ENCODE results near the gene NPHP4.

Gene NPHP4

GRCh38 chr1:5971471-5972197, 20.6 kb downstream of the NPHP4 start:
- no peak for DNase-seq (ENCODE audit: low read depth)

GRCh38 chr1:5970610-5971273, 21.5 kb downstream of the NPHP4 start:
- DNase-seq (ENCODE audit: low read depth) = no peak

GRCh38 chr1:5969168-5969567, 23.1 kb downstream of the NPHP4 start:
- DNase-seq (ENCODE audit: low read depth) = no peak

DNA sequence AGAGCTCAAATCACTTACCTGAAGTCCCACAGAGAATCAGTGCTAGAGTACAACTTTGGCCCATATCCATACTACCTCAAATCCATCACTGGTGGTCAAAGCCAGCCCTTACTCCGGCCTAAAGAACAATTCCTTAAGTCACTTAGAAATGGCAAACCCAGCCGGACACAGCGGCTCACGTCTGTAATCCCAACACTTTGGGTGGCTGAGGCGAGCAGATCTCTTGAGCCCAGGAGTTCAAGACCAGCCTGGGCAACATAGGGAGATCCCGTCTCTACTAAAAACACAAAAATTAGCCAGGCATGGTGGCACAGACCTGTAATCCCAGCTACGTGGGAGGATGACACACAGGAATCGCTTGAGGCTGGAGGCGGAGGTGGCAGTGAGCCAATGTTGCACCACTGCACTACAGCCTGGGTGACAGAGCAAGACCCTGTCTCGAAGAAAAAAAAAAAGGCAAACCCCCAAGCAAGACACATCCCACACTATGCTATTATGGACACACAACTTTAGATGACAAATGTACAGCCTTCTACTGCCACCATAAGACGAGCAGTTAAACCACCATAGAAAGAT, 24.0 kb downstream of the NPHP4 start:
- DNase-seq (ENCODE audit: low read depth) = no peak

DNA sequence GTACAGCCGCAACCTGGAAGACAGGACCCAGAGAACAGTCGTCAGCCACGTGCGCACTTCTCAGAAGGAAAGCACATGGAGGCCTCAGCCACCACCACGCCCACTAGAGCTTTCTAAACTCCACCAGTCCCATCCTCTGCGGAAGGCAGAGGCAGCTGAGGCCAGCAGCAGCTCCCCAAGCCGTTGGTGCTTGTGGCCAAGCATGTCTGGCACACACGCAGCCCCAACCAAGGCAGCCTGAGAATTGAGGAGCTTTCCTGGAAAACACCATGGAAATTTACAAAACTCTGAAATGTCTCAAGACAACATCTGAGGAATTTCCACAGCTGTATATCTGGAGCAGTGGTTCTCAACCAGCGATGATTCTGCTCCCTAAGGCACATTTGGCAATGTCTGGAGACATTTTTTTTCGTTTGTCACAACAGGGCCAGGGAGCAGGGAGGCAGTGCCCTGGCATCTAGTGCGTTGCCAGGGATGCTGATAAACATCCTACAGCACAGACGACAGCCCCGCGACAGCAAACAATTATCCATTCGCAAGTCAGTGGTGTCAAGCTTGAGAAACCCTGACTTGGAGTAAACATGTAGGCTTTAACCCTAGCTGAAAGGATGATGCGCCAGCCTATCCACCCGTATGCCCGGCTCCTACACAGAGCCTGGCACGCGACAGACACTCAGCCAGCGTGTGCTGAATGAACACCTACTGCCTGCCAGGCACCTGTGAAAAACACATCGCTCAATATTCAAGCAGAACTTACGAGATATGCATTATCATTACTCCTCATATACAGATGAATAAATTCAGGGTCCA, 24.7 kb downstream of the NPHP4 start:
- no peak for DNase-seq (ENCODE audit: low read depth)

GRCh38 chr1:5966543-5967205, 25.6 kb downstream of the NPHP4 start:
- DNase-seq (ENCODE audit: low read depth) = no peak

DNA sequence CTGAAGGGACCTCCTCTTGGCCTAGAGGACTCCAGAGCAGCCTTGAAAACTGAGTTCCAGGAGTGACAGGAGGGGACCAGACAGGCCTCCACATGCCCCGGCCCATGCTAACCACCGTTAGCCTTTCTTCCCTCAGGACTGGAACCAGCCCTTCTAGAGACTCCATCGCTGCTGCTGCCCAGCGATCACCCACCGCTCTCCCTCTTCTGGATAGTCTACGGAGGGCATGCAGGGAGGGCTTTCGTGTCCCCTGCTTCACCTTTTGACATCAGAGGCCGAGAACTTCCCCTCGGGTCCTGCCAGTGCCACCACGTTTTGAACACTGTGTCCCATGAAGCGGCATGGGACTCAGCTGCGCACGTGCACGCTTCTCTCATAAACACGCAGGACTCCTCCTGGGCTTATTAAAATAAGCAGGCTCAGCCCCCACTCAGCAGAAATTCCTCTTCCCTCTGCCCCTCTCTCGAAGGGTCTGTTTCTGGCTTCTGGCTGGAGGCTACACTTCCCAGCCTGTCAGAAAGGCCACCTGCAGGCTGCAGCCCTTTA, 26.6 kb downstream of the NPHP4 start:
- DNase-seq (ENCODE audit: low read depth) = no peak

GRCh38 chr1:5962265-5963105, 29.7 kb downstream of the NPHP4 start:
- DNase-seq (ENCODE audit: low read depth) = no peak

- no peak for DNase-seq (ENCODE audit: low read depth)
These were observed 30.6 kb downstream of the NPHP4 start for GRCh38 chr1:5961601-5962000.

GRCh38 chr1:5960336-5960735, 31.9 kb downstream of the NPHP4 start:
- DNase-seq (ENCODE audit: low read depth) = no peak

DNA sequence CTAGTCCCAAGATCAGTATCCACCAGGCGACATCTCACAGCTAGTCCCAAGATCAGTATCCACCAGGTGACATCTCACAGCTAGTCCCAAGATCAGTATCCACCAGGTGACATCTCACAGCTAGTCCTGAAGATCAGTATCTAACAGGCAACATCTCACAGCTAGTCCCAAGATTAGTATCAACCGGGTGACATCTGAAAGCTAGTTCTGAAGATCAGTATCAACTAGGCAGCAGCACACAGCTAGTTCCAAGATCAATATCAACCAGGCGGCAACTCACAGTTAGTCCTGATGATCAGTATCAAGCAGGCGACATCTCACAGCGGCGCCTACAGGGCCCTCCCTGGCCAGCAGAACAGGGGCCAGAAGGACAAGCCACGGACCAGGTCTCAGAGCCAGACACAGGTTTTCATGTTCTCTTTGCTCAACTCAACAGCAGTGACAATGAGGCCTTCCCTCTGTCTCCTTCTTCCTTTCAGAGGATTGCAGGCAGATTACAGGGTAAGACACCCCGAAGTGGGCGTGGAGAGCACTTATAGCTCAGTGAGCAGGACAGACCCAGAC, 32.5 kb downstream of the NPHP4 start:
- DNase-seq (ENCODE audit: low read depth) = no peak

DNA sequence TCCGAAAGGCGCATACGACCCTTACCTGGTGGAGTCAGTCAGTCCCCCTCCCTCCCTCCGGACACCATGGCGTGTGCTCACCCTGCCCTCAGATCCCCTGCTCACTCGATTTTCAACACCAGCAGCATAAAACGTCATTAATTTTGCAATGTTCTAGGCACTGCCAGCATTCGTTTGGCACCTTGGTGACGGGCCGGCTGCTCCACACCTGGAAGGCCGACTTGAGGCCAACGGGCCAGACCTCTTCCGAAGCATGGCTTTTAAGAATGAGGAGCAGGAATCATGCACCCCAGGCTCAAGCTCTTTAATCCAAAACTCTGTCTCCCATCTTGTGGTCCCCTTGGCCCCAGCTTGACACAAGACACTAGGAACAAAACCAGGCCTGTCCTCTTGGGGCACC, 33.1 kb downstream of the NPHP4 start:
- no peak for DNase-seq (ENCODE audit: low read depth)

DNA sequence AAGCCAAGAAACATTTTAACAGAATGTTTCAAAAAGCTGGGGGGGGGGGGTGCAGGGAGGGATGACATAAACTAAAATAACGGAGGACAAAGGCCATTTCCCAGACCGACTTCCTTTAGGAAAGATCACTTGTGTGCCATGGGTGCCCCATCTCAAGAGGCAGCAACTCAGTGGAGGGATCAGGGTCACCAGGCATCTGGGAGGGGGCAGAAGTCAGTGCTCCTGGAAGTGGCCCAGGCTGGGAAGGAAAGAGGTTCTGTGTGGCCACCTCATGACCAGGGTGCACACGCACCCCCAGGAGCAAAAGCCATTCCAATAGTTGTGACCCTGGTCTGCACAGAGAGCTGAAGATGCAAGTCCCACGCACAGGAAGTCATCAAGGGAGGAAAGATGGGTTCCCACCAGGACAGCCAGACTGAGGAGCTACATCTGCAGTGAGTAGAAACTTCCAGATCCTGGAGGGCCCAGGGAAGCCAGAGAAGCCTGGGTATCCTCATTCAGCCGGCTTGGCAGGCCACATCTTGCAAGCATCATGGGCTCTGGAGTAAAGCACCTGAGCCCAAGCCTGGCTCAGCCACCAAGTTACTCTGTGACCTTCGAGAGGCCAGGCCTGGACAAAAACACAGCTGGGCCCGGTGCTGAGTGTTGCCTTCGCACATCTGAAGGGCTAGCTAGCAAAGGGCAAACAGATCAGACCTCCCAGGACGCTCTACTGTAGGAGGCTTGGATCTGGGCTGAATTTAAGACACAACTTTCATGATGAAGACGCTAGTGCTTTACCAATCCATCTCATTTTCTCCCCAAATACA, 36.0 kb downstream of the NPHP4 start:
- DNase-seq (ENCODE audit: low read depth) = no peak

GRCh38 chr1:5955479-5955977, 36.7 kb downstream of the NPHP4 start:
- no peak for DNase-seq (ENCODE audit: low read depth)

- DNase-seq (ENCODE audit: low read depth) = no peak
These were observed 37.3 kb downstream of the NPHP4 start for GRCh38 chr1:5954964-5955363.

DNA sequence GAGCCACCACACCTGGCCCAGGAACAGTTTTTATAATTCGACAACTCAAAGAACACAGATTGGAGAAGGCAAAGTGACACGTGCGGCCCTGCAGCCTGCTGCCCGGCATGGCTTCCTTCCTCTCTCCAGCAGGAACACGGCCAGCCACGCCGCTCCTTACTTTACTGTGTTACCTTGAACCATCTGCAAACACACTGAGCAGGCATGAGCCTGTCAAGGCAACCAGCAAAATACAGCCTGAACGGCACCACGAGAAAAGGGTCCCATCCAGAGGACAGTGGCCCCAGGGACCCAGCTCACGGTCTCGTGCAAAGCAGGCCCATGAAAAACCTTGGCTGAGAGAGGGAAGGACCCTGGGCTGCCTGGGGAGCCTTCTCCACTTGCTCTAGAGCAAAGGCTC, 38.8 kb downstream of the NPHP4 start:
- DNase-seq (ENCODE audit: low read depth) = no peak

DNA sequence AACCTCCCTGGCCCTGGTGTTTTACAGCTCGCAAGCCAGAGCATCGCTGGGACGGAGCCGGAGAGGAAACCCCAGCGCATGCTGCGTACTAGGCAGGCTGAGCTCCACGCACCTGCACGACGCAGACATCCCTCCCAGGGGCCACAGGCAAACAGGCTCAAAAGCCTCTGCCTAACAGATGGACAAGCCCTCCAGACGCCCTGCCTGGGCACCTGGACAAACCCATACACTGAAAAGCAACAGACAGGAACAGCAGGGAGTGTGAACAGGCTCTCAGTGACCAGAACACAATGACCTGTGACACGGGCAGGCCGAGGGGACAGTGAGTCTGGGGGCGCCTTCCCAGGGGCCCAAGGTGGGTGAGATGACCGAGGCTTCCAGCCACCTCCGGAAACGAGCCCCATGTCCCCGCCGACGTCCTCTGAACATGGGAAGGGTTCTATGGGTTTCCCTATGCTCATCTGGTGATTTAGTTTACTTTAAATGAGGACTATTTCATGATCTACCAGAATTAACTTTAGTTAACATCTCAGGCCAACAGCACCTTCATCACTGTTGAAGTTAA, 40.3 kb downstream of the NPHP4 start:
- DNase-seq (ENCODE audit: low read depth) = no peak

GRCh38 chr1:5950994-5951785, 41.0 kb downstream of the NPHP4 start:
- no peak for DNase-seq (ENCODE audit: low read depth)

Data from stimulated activated CD4-positive, alpha-beta T cell treated with anti-CD3 and anti-CD28 coated beads, Interleukin-2, amount 100 ng/mL, for 4 hours (primary cell).